ENCODE data around the gene GHRH.
A peak's percentile ranks its signal among the peaks of the same experiment; 100 is the strongest.

Gene GHRH

DNA sequence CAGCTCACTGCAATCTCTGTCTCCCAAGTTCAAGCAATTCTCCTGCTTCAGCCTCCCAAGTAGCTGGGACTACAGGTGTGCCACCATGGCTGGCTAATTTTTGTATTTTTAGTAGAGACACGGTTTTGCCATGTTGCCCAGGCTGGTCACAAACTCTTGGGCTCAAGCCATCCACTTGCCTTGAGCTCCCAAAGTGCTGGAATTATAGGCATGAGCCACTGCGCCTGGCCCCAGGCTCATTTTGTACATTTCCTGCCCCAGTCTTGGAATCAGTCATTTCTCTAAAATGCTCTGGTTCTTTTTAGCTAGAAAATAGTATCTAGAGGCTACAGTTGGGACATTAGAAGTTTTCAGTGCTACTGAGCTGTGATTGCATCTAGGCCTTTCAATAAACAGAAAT is 41.4 kb upstream of the GHRH start:
- H2AK5ac ChIP-seq (ENCODE audit: low read length, severe bottlenecking), result no peak overlapping the region
- H3K79me1 ChIP-seq (replicated peaks; ENCODE audit: low read length, poor library complexity, severe bottlenecking), result peaks cover 48% of the 10 kb centered on the region
- no peak overlapping the region for H2BK12ac ChIP-seq (ENCODE audit: low read length in 2 of 2)
- no peak overlapping the region for H3K23ac ChIP-seq (ENCODE audit: low read length in 2 of 2)
- DNase-seq, result no peak
- H2AFZ ChIP-seq (ENCODE audit: low read depth, low read length), result no peak overlapping the region
- H3K27ac ChIP-seq (ENCODE audit: low read length, poor library complexity, severe bottlenecking), result no peak overlapping the region
- H2BK120ac ChIP-seq (ENCODE audit: low read depth, low read length), result no peak overlapping the region
- H2BK5ac ChIP-seq (ENCODE audit: low read depth, low read length, poor library complexity, severe bottlenecking), result no peak overlapping the region
- H4K91ac ChIP-seq (ENCODE audit: low read length), result no peak overlapping the region
- no peak overlapping the region for H3K9ac ChIP-seq (ENCODE audit: low read length)
- WGBS, result 100% methylated on average over 2 of the region's 2 CpGs
- H3K27me3 ChIP-seq (ENCODE audit: control insufficient read depth in 1 of 2, insufficient read depth in 1 of 2, low read length in 2 of 2), result no peaks in the 10 kb centered on the region
- H2BK15ac ChIP-seq (ENCODE audit: low read depth, poor library complexity, severe bottlenecking), result no peak overlapping the region
- peaks cover 3% of the 10 kb centered on the region for H3K4me1 ChIP-seq (ENCODE audit: control insufficient read depth, insufficient read depth, low read depth, low read length)
- no peak overlapping the region for H3K4me2 ChIP-seq (ENCODE audit: low read length, poor library complexity, severe bottlenecking)
- H3K18ac ChIP-seq (ENCODE audit: low read depth in 1 of 2, low read length in 2 of 2), result no peak overlapping the region
- H3K36me3 ChIP-seq (ENCODE audit: control insufficient read depth in 1 of 2, insufficient read depth in 2 of 2, low read depth in 1 of 2, low read length in 2 of 2), result peaks cover 35 to 50% of the 10 kb centered on the region in 2 experiments
- no peaks in the 10 kb centered on the region for H3K9me3 ChIP-seq (ENCODE audit: control insufficient read depth, low read length)
- H3K4me3 ChIP-seq (ENCODE audit: insufficient read depth in 1 of 2, low read depth in 1 of 2, low read length in 2 of 2), result no peak overlapping the region
- H3K4ac ChIP-seq (ENCODE audit: low read depth in 1 of 2, low read length in 2 of 2), result no peak overlapping the region
- no peak overlapping the region for H4K8ac ChIP-seq (ENCODE audit: low read length)
- no peak overlapping the region for H3K14ac ChIP-seq (ENCODE audit: low read length in 2 of 2)

DNA sequence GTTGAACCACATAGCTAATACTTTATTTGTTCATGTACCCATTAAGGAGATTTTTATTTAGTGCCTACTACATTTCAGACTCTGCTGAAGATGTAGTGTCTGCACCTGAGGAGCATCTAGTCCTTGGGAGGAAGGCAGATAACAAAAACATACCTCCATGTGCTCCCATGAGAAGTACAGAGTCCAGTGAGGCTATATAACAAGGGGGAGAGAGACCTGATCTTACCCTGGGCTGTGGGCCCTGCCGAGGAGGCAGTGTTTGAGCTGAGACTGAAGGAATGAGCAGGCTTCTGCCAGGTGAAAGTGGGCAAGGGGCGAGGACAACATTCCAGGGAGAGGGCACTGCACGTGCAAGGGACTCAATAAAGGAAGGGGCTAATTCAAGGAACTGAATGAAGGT is 39.9 kb upstream of the GHRH start:
- Histone ChIP-seq H3K4ac (ENCODE audit: low read depth in 1 of 2, low read length in 2 of 2) (no peak overlapping the region), H3K4me1 (ENCODE audit: control insufficient read depth, insufficient read depth, low read depth, low read length) (peaks cover 3% of the 10 kb centered on the region), H3K27me3 (ENCODE audit: control insufficient read depth in 1 of 2, insufficient read depth in 1 of 2, low read length in 2 of 2) (no peaks in the 10 kb centered on the region), H2BK120ac (ENCODE audit: low read depth, low read length) (no peak overlapping the region), H4K8ac (ENCODE audit: low read length) (no peak overlapping the region), H2BK12ac (ENCODE audit: low read length in 2 of 2) (no peak overlapping the region), H3K18ac (ENCODE audit: low read depth in 1 of 2, low read length in 2 of 2) (no peak overlapping the region), H2AFZ (ENCODE audit: low read depth, low read length) (no peak overlapping the region), H3K9ac (ENCODE audit: low read length) (no peak overlapping the region), H3K27ac (ENCODE audit: low read length, poor library complexity, severe bottlenecking) (no peak overlapping the region), H4K91ac (ENCODE audit: low read length) (no peak overlapping the region), H3K23ac (ENCODE audit: low read length in 2 of 2) (no peak overlapping the region), H2AK5ac (ENCODE audit: low read length, severe bottlenecking) (no peak overlapping the region), H3K79me1 (replicated peaks; ENCODE audit: low read length, poor library complexity, severe bottlenecking) (peaks cover 46% of the 10 kb centered on the region), H3K4me3 (ENCODE audit: insufficient read depth in 1 of 2, low read depth in 1 of 2, low read length in 2 of 2) (no peak overlapping the region), H3K9me3 (ENCODE audit: control insufficient read depth, low read length) (no peaks in the 10 kb centered on the region), H3K36me3 (ENCODE audit: control insufficient read depth in 1 of 2, insufficient read depth in 2 of 2, low read depth in 1 of 2, low read length in 2 of 2) (peaks cover 31 to 47% of the 10 kb centered on the region in 2 experiments), H2BK15ac (ENCODE audit: low read depth, poor library complexity, severe bottlenecking) (no peak overlapping the region), H3K14ac (ENCODE audit: low read length in 2 of 2) (no peak overlapping the region), H3K4me2 (ENCODE audit: low read length, poor library complexity, severe bottlenecking) (no peak overlapping the region), H2BK5ac (ENCODE audit: low read depth, low read length, poor library complexity, severe bottlenecking) (no peak overlapping the region)
- 93% methylated on average over 3 of the region's 3 CpGs for WGBS
- no peak for DNase-seq

DNA sequence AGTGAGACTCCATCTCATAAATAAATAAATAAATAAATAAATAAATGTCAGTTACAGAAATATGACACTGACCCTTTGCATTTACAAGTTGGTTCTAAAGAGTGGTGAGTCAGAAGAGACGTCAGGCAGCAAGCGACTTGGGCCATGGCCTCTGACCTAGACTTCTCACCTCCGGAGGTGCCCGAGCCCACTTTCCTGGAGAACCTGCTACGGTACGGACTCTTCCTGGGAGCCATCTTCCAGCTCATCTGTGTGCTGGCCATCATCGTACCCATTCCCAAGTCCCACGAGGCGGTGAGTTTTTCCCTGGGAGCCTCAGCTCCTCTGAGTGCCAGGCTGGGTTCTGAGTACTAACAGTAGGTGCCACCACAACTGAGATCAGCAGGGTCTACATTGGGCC is 39.5 kb upstream of the GHRH start:
- Histone ChIP-seq H2AK5ac (ENCODE audit: low read length, severe bottlenecking) (no peak overlapping the region), H3K14ac (ENCODE audit: low read length in 2 of 2) (no peak overlapping the region), H3K27me3 (ENCODE audit: control insufficient read depth in 1 of 2, insufficient read depth in 1 of 2, low read length in 2 of 2) (no peaks in the 10 kb centered on the region), H4K8ac (ENCODE audit: low read length) (no peak overlapping the region), H3K4me3 (ENCODE audit: insufficient read depth in 1 of 2, low read depth in 1 of 2, low read length in 2 of 2) (no peak overlapping the region), H3K36me3 (ENCODE audit: control insufficient read depth in 1 of 2, insufficient read depth in 2 of 2, low read depth in 1 of 2, low read length in 2 of 2) (peaks cover 31 to 45% of the 10 kb centered on the region in 2 experiments), H3K18ac (ENCODE audit: low read depth in 1 of 2, low read length in 2 of 2) (no peak overlapping the region), H3K23ac (ENCODE audit: low read length in 2 of 2) (no peak overlapping the region), H2BK12ac (ENCODE audit: low read length in 2 of 2) (no peak overlapping the region), H3K27ac (ENCODE audit: low read length, poor library complexity, severe bottlenecking) (no peak overlapping the region), H4K91ac (ENCODE audit: low read length) (no peak overlapping the region), H3K9me3 (ENCODE audit: control insufficient read depth, low read length) (no peaks in the 10 kb centered on the region), H3K4me1 (ENCODE audit: control insufficient read depth, insufficient read depth, low read depth, low read length) (peaks cover 3% of the 10 kb centered on the region), H2BK15ac (ENCODE audit: low read depth, poor library complexity, severe bottlenecking) (no peak overlapping the region), H3K4me2 (ENCODE audit: low read length, poor library complexity, severe bottlenecking) (no peak overlapping the region), H3K9ac (ENCODE audit: low read length) (no peak overlapping the region), H3K4ac (ENCODE audit: low read depth in 1 of 2, low read length in 2 of 2) (no peak overlapping the region), H2BK120ac (ENCODE audit: low read depth, low read length) (no peak overlapping the region), H3K79me1 (replicated peaks; ENCODE audit: low read length, poor library complexity, severe bottlenecking) (peaks cover 45% of the 10 kb centered on the region), H2BK5ac (ENCODE audit: low read depth, low read length, poor library complexity, severe bottlenecking) (no peak overlapping the region), H2AFZ (ENCODE audit: low read depth, low read length) (no peak overlapping the region)
- 95% methylated on average over 9 of the region's 9 CpGs for whole genome bisulfite sequencing
- no peak for DNase-seq

DNA sequence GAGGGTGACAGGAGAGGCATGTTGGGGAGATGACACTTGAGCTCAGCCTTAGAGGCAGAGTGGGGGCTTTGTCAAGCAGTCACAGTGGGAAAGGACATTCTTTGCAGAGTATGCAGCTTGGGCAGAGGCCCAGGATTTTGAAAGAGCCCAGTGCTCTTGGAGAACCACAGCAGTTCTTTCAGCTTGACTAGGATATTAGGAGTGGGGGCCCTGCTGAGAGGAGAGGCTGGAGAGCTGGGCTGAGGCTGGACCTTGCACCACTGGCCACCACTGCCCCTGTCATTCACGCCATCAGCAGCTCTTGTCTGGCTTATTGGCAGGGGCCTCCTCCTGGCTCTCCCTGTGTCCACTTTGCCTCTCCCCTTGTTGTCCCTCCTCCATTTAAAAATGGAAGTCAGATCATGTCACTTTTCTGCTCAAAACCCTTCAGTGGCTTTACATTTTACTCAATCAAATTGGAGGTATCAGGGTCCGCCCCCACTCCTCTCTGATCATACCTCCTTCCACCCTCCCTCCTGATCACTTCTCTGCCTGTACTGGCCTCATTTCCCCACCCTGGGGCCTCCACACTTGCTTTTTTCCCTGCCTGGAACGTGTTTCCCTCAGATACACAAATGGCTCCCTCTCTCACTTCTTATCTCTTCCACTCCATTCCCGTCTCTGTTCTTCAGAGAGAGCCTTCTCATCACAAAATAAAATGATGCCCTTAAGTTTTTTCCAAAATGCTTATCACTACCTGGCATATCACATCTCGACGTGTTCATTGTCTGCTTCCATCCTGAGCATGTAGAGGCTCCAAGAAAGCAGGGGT is 38.3 kb upstream of the GHRH start:
- Histone ChIP-seq H2BK5ac (ENCODE audit: low read depth, low read length, poor library complexity, severe bottlenecking) (no peak overlapping the region), H3K4me3 (ENCODE audit: insufficient read depth in 1 of 2, low read depth in 1 of 2, low read length in 2 of 2) (no peak overlapping the region), H3K9ac (ENCODE audit: low read length) (no peak overlapping the region), H3K36me3 (ENCODE audit: control insufficient read depth in 1 of 2, insufficient read depth in 2 of 2, low read depth in 1 of 2, low read length in 2 of 2) (peaks cover 29 to 36% of the 10 kb centered on the region in 2 experiments), H2BK12ac (ENCODE audit: low read length in 2 of 2) (no peak overlapping the region), H4K8ac (ENCODE audit: low read length) (no peak overlapping the region), H4K91ac (ENCODE audit: low read length) (no peak overlapping the region), H3K14ac (ENCODE audit: low read length in 2 of 2) (no peak overlapping the region), H3K4me2 (ENCODE audit: low read length, poor library complexity, severe bottlenecking) (no peak overlapping the region), H3K79me1 (replicated peaks; ENCODE audit: low read length, poor library complexity, severe bottlenecking) (peaks cover 36% of the 10 kb centered on the region), H3K27me3 (ENCODE audit: control insufficient read depth in 1 of 2, insufficient read depth in 1 of 2, low read length in 2 of 2) (no peaks in the 10 kb centered on the region), H3K4me1 (ENCODE audit: control insufficient read depth, insufficient read depth, low read depth, low read length) (peaks cover 9% of the 10 kb centered on the region), H3K9me3 (ENCODE audit: control insufficient read depth, low read length) (no peaks in the 10 kb centered on the region), H2AFZ (ENCODE audit: low read depth, low read length) (no peak overlapping the region), H2BK15ac (ENCODE audit: low read depth, poor library complexity, severe bottlenecking) (peak overlapping the region; percentile 60), H2BK120ac (ENCODE audit: low read depth, low read length) (no peak overlapping the region), H3K4ac (ENCODE audit: low read depth in 1 of 2, low read length in 2 of 2) (no peak overlapping the region), H3K27ac (ENCODE audit: low read length, poor library complexity, severe bottlenecking) (no peak overlapping the region), H3K18ac (ENCODE audit: low read depth in 1 of 2, low read length in 2 of 2) (peak overlapping the region; percentile 42 to 67), H3K23ac (ENCODE audit: low read length in 2 of 2) (no peak overlapping the region), H2AK5ac (ENCODE audit: low read length, severe bottlenecking) (no peak overlapping the region)
- DNase-seq, result peak; percentile 45
- 88% methylated on average over 6 of the region's 6 CpGs for WGBS

Data from mesenchymal stem cell (in vitro differentiated cells and primary cell).